Type B pancreatic cell (in vitro differentiated cells): ENCODE measurements around the gene CACNA1C. TPM values are rescaled to one million over a fixed set of nuclear protein-coding genes. Genes with fewer than 3 reads are reported as not detected.
A peak's percentile ranks its signal among the peaks of the same experiment; 100 is the strongest.

Experiments used
- DNase-seq: peaks from one replicate; pipeline ENCODE4 v3.0.0; 2021; ENCODE audit warnings: mixed read lengths; ENCODE audit not compliant: unreplicated experiment; ENCODE audit errors: extremely low spot score
- H3K27ac Mint-ChIP-seq: 2 replicates; pipeline ENCODE4 v1.8.0; 2021; ENCODE audit warnings: mild to moderate bottlenecking, mixed read lengths
- H3K27me3 Mint-ChIP-seq: 2 replicates; pipeline ENCODE4 v1.8.0; 2021; ENCODE audit warnings: mixed read lengths
- H3K36me3 Mint-ChIP-seq: 2 replicates; pipeline ENCODE4 v1.8.0; 2021; ENCODE audit warnings: mixed read lengths
- H3K4me1 Mint-ChIP-seq: one replicate; pipeline ENCODE4 v1.8.0; 2021; ENCODE audit warnings: mixed read lengths; ENCODE audit not compliant: unreplicated experiment
- H3K4me3 Mint-ChIP-seq: 2 replicates; pipeline ENCODE4 v1.8.0; 2021; ENCODE audit warnings: mild to moderate bottlenecking, mixed read lengths
- H3K9me3 Mint-ChIP-seq: 2 replicates; pipeline ENCODE4 v1.8.0; 2021; ENCODE audit warnings: mixed read lengths
- total RNA-seq: library from RNA; stranded (reverse); gene quantifications from 2 replicates; pipeline ENCODE4 v1.2.1, GENCODE V29; 2021; ENCODE audit warnings: low replicate concordance
- TF ChIP-seq, protein P1 (sequence below): fragments of 200-600 bp; sonication (generic); conservative IDR thresholded peaks from 2 replicates; pipeline ENCODE4 v1.5.0; 2021; ENCODE audit warnings: antibody characterized with exemption, mild to moderate bottlenecking

Gene CACNA1C
- total RNA-seq, 1 donor from 2014 or later: 14.3 TPM

- no peak overlapping the region for H3K4me3 Mint-ChIP-seq
Measured at GRCh38 chr12:2309647-2310046, 256.9 kb downstream of the CACNA1C start.

DNA sequence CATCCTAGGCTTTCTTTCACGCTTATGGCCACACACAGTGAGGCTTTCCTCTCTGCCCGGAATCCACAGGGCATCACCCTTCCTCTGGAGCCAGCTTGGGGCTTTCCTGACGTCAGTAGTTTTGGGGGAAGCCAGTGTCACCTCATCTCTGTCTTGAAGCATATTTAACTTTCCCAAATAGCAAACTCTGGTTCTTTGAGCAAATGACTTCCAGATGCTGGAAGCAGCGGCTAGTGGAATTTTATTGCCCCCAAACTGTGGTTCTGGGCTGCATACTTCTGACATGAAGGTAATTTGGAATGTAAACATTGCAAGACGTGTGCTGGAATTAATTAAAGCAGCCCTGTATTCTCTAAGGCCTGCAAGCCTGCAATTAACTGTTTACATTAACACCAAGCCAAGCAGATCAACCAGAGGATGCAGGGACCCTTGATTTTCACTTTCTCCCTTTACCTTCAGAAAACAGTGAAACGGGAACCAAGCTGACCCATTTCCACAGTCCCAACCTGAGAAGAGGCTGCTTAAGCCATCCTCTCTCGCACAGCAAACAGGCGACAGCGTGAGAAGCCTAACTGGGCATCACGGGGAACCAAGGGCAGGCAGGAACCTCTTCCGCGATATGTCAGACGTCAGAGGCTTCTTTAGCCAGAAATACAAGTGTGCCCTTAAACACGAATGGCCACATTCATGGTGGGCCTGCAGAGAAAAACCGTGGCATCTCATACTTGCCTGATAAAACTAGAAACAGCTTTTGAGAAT, 258.4 kb downstream of the CACNA1C start:
- H3K27me3 Mint-ChIP-seq: peaks cover 4% of the 10 kb centered on the region
- H3K9me3 Mint-ChIP-seq: no peaks in the 10 kb centered on the region
- TF ChIP-seq, protein P1, sequence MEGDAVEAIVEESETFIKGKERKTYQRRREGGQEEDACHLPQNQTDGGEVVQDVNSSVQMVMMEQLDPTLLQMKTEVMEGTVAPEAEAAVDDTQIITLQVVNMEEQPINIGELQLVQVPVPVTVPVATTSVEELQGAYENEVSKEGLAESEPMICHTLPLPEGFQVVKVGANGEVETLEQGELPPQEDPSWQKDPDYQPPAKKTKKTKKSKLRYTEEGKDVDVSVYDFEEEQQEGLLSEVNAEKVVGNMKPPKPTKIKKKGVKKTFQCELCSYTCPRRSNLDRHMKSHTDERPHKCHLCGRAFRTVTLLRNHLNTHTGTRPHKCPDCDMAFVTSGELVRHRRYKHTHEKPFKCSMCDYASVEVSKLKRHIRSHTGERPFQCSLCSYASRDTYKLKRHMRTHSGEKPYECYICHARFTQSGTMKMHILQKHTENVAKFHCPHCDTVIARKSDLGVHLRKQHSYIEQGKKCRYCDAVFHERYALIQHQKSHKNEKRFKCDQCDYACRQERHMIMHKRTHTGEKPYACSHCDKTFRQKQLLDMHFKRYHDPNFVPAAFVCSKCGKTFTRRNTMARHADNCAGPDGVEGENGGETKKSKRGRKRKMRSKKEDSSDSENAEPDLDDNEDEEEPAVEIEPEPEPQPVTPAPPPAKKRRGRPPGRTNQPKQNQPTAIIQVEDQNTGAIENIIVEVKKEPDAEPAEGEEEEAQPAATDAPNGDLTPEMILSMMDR: no peak
- H3K4me3 Mint-ChIP-seq: peak overlapping the region; percentile 48
- H3K36me3 Mint-ChIP-seq: peaks cover 8% of the 10 kb centered on the region
- H3K4me1 Mint-ChIP-seq: peaks cover 21% of the 10 kb centered on the region
- no peak for DNase-seq
- peak overlapping the region; percentile 25 for H3K27ac Mint-ChIP-seq

More at GRCh38 chr12:2309647-2310046, 256.9 kb downstream of the CACNA1C start:
- Mint-ChIP-seq H3K36me3 (peaks cover 7% of the 10 kb centered on the region), H3K4me1 (peaks cover 25% of the 10 kb centered on the region), H3K27me3 (peaks cover 11% of the 10 kb centered on the region), H3K27ac (no peak overlapping the region), H3K9me3 (no peaks in the 10 kb centered on the region)
- TF ChIP-seq, protein P1: no peak
- DNase-seq: no peak

- H3K4me1 Mint-ChIP-seq: peaks cover 17% of the 10 kb centered on the region
- TF ChIP-seq, protein P1: no peak
- H3K4me3 Mint-ChIP-seq: no peak overlapping the region
- no peak overlapping the region for H3K27ac Mint-ChIP-seq
- no peaks in the 10 kb centered on the region for H3K9me3 Mint-ChIP-seq
- H3K36me3 Mint-ChIP-seq: peaks cover 8% of the 10 kb centered on the region
- no peak for DNase-seq
- H3K27me3 Mint-ChIP-seq: peaks cover 4% of the 10 kb centered on the region
Measured at GRCh38 chr12:2312175-2312574, 259.4 kb downstream of the CACNA1C start.

DNA sequence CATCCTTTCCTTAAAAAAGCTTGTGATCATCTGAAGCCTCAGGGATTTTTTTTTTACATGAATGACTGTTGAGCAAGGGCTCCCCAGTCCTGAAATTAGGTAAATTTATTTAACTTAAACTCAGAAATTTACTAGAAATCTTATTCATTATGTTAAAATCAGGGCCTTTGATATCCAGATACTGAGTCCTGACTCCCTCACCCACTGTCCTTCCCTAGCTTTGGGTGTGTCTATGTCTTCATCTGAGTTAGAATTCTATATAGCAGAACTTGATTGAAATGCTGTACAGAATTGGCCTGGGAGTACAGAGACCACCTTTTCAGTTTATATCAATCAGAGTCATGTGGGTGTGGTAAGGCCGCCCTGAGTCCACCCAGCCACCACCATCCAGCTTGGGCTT, 260.0 kb downstream of the CACNA1C start:
- DNase-seq: no peak
- TF ChIP-seq, protein P1: no peak
- Mint-ChIP-seq H3K27me3 (peaks cover 4% of the 10 kb centered on the region), H3K27ac (no peak overlapping the region), H3K36me3 (peaks cover 8% of the 10 kb centered on the region), H3K9me3 (no peaks in the 10 kb centered on the region), H3K4me1 (peaks cover 18% of the 10 kb centered on the region), H3K4me3 (no peak overlapping the region)

DNA sequence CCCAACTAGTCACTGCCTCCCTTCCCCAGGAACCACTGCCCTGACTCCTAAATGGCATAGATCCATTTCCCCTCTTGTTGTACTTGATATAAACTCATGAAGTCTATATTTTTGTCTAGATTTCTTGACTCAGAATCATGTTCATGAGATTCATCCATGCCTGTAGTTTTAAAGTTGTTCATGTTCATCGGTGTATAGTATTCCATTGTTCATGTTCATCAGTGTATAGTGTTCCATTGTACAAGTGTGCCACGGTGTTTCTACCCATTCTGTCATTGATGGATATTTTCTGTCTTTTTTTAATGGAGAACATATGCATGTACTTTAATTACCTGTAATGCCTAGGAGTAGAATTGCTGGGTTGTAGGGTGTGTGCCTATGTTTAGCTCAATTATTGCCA, 261.7 kb downstream of the CACNA1C start:
- no peak overlapping the region for H3K4me3 Mint-ChIP-seq
- no peak for DNase-seq
- no peak overlapping the region for H3K27ac Mint-ChIP-seq
- H3K9me3 Mint-ChIP-seq: no peaks in the 10 kb centered on the region
- H3K4me1 Mint-ChIP-seq: peaks cover 23% of the 10 kb centered on the region
- peaks cover 4% of the 10 kb centered on the region for H3K36me3 Mint-ChIP-seq
- H3K27me3 Mint-ChIP-seq: peaks cover 4% of the 10 kb centered on the region
- TF ChIP-seq, protein P1: no peak
